Cardiac muscle cell (in vitro differentiated cells and primary cell): ENCODE measurements around the gene MYF5. TPM values are rescaled to one million over a fixed set of nuclear protein-coding genes. Genes with fewer than 3 reads are reported as not detected.

Source experiments
- DNase-seq, 2 donors: peaks; one replicate each; pipeline versions ENCODE4 v3.0.0 to v3.0.0-alpha.2; 2010 to 2017; ENCODE audit warnings: low read depth in 1 of 2, low spot score in 1 of 2
- H3K27ac ChIP-seq: fragments of 200-600 bp; sonication (generic); 2 replicates; pipeline ENCODE4 v1.5.1; 2016
- H3K27me3 ChIP-seq: fragments of 200-600 bp; sonication (generic); 2 replicates; pipeline ENCODE4 v1.6.0; 2016; ENCODE audit warnings: control low read depth
- H3K36me3 ChIP-seq: fragments of 200-600 bp; sonication (generic); 2 replicates; pipeline ENCODE4 v1.5.1; 2016; ENCODE audit warnings: control low read depth
- H3K4me1 ChIP-seq: fragments of 200-600 bp; sonication (generic); 2 replicates; pipeline ENCODE4 v1.8.1; 2017; ENCODE audit warnings: low read depth, mild to moderate bottlenecking, mixed run types
- H3K4me3 ChIP-seq: fragments of 200-600 bp; sonication (generic); 2 replicates; pipeline ENCODE4 v1.5.1; 2016; ENCODE audit warnings: mild to moderate bottlenecking
- H3K9me3 ChIP-seq: fragments of 200-600 bp; sonication (generic); 2 replicates; pipeline ENCODE4 v1.5.1; 2017; ENCODE audit warnings: low read depth, mild to moderate bottlenecking, control low read depth
- CTCF ChIP-seq: IDR thresholded peaks from 2 replicates; pipeline ENCODE4 v1.5.1; 2012; ENCODE audit warnings: low read depth, mild to moderate bottlenecking, low read length
- polyA plus RNA-seq: library from polyadenylated mRNA; unstranded; fragments of >200 nt; fragmentation: Nextera tagmentation; extraction: Ambion mirVana; gene quantifications from 2 replicates; pipeline ENCODE4 v1.2.1, GENCODE V29; 2016
- total RNA-seq: library from RNA; depleted of rRNA; stranded (reverse); fragments of >200 nt; gene quantifications from 2 replicates; pipeline ENCODE4 v1.2.3, GENCODE V29; 2016

MYF5 gene
- total and polyA plus RNA-seq, 2 experiments from 2014 or later: not detected

GRCh38 chr12:80692114-80692513 lies 24.6 kb upstream of the MYF5 start:
- H3K9me3 ChIP-seq: no peaks in the 10 kb centered on the region
- DNase-seq: no peak
- H3K36me3 ChIP-seq: no peaks in the 10 kb centered on the region
- H3K27ac ChIP-seq: no peak overlapping the region
- no peaks in the 10 kb centered on the region for H3K27me3 ChIP-seq
- TF ChIP-seq CTCF: no peak
- no peaks in the 10 kb centered on the region for H3K4me1 ChIP-seq
- no peak overlapping the region for H3K4me3 ChIP-seq

GRCh38 chr12:80697270-80697887 lies 19.3 kb upstream of the MYF5 start:
- H3K4me1 ChIP-seq: no peaks in the 10 kb centered on the region
- H3K27me3 ChIP-seq: peaks cover 8% of the 10 kb centered on the region
- H3K27ac ChIP-seq: no peak overlapping the region
- no peaks in the 10 kb centered on the region for H3K9me3 ChIP-seq
- TF ChIP-seq CTCF: no peak
- DNase-seq: no peak
- no peak overlapping the region for H3K4me3 ChIP-seq
- H3K36me3 ChIP-seq: no peaks in the 10 kb centered on the region

GRCh38 chr12:80698256-80698655 lies 18.5 kb upstream of the MYF5 start:
- no peak for TF ChIP-seq CTCF
- DNase-seq: no peak
- no peaks in the 10 kb centered on the region for H3K36me3 ChIP-seq
- H3K27me3 ChIP-seq: peaks cover 8% of the 10 kb centered on the region
- peaks cover 8% of the 10 kb centered on the region for H3K4me1 ChIP-seq
- H3K4me3 ChIP-seq: no peak overlapping the region
- H3K9me3 ChIP-seq: no peaks in the 10 kb centered on the region
- no peak overlapping the region for H3K27ac ChIP-seq

- Histone ChIP-seq H3K9me3 (no peaks in the 10 kb centered on the region), H3K4me1 (peaks cover 10% of the 10 kb centered on the region), H3K4me3 (no peak overlapping the region), H3K27ac (no peak overlapping the region), H3K27me3 (peaks cover 9% of the 10 kb centered on the region), H3K36me3 (no peaks in the 10 kb centered on the region)
- no peak for TF ChIP-seq CTCF
- DNase-seq: no peak
Observed at GRCh38 chr12:80698847-80699542, 17.7 kb upstream of the MYF5 start.

- no peak for TF ChIP-seq CTCF
- H3K36me3 ChIP-seq: no peaks in the 10 kb centered on the region
- no peak overlapping the region for H3K4me3 ChIP-seq
- H3K27ac ChIP-seq: no peak overlapping the region
- DNase-seq: no peak
- no peaks in the 10 kb centered on the region for H3K9me3 ChIP-seq
- peaks cover 19% of the 10 kb centered on the region for H3K27me3 ChIP-seq
- H3K4me1 ChIP-seq: peaks cover 10% of the 10 kb centered on the region
Observed at GRCh38 chr12:80700327-80700726, 16.4 kb upstream of the MYF5 start.
